Measurements from ENCODE around the gene GRIN3B. TPM values are rescaled to one million over a fixed set of nuclear protein-coding genes. Genes with fewer than 3 reads are reported as not detected.

GRIN3B gene
- total RNA-seq, 1 donor from 2014 or later: 0.95 TPM

GRCh38 chr19:1046117-1046626 lies 46.0 kb downstream of the GRIN3B start:
- Mint-ChIP-seq H3K9me3 (ENCODE audit: unreplicated experiment) (no peaks in the 10 kb centered on the region), H3K27me3 (ENCODE audit: unreplicated experiment) (peaks cover 10% of the 10 kb centered on the region), H3K4me3 (ENCODE audit: unreplicated experiment) (no peak overlapping the region), H3K4me1 (ENCODE audit: unreplicated experiment) (no peaks in the 10 kb centered on the region), H3K27ac (ENCODE audit: unreplicated experiment) (no peak overlapping the region), H3K36me3 (ENCODE audit: low read depth, unreplicated experiment) (no peaks in the 10 kb centered on the region)
- DNase-seq (ENCODE audit: low spot score): no peak
- TF ChIP-seq CTCF (IDR thresholded peaks at IDR 0.05; ENCODE audit: unreplicated experiment): no peak

GRCh38 chr19:1046836-1047695 lies 46.8 kb downstream of the GRIN3B start:
- TF ChIP-seq CTCF (IDR thresholded peaks at IDR 0.05; ENCODE audit: unreplicated experiment): no peak
- Mint-ChIP-seq H3K36me3 (ENCODE audit: low read depth, unreplicated experiment) (peaks cover 3% of the 10 kb centered on the region), H3K4me3 (ENCODE audit: unreplicated experiment) (no peak overlapping the region), H3K9me3 (ENCODE audit: unreplicated experiment) (no peaks in the 10 kb centered on the region), H3K4me1 (ENCODE audit: unreplicated experiment) (no peaks in the 10 kb centered on the region), H3K27ac (ENCODE audit: unreplicated experiment) (no peak overlapping the region), H3K27me3 (ENCODE audit: unreplicated experiment) (peaks cover 15% of the 10 kb centered on the region)
- no peak for DNase-seq (ENCODE audit: low spot score)

GRCh38 chr19:1047696-1048147 lies 47.5 kb downstream of the GRIN3B start:
- TF ChIP-seq CTCF (IDR thresholded peaks at IDR 0.05; ENCODE audit: unreplicated experiment): no peak
- H3K4me1 Mint-ChIP-seq (ENCODE audit: unreplicated experiment): no peaks in the 10 kb centered on the region
- DNase-seq (ENCODE audit: low spot score): no peak
- peaks cover 13% of the 10 kb centered on the region for H3K27me3 Mint-ChIP-seq (ENCODE audit: unreplicated experiment)
- H3K4me3 Mint-ChIP-seq (ENCODE audit: unreplicated experiment): no peak overlapping the region
- no peaks in the 10 kb centered on the region for H3K9me3 Mint-ChIP-seq (ENCODE audit: unreplicated experiment)
- no peak overlapping the region for H3K27ac Mint-ChIP-seq (ENCODE audit: unreplicated experiment)
- H3K36me3 Mint-ChIP-seq (ENCODE audit: low read depth, unreplicated experiment): peaks cover 5% of the 10 kb centered on the region

GRCh38 chr19:1049106-1049505 lies 48.9 kb downstream of the GRIN3B start:
- no peak for TF ChIP-seq CTCF (IDR thresholded peaks at IDR 0.05; ENCODE audit: unreplicated experiment)
- Mint-ChIP-seq H3K27me3 (ENCODE audit: unreplicated experiment) (peaks cover 19% of the 10 kb centered on the region), H3K36me3 (ENCODE audit: low read depth, unreplicated experiment) (peaks cover 7% of the 10 kb centered on the region), H3K27ac (ENCODE audit: unreplicated experiment) (no peak overlapping the region), H3K9me3 (ENCODE audit: unreplicated experiment) (no peaks in the 10 kb centered on the region), H3K4me3 (ENCODE audit: unreplicated experiment) (no peak overlapping the region), H3K4me1 (ENCODE audit: unreplicated experiment) (no peaks in the 10 kb centered on the region)
- no peak for DNase-seq (ENCODE audit: low spot score)

GRCh38 chr19:1049800-1050199 lies 49.6 kb downstream of the GRIN3B start:
- H3K9me3 Mint-ChIP-seq (ENCODE audit: unreplicated experiment): no peaks in the 10 kb centered on the region
- H3K4me1 Mint-ChIP-seq (ENCODE audit: unreplicated experiment): no peaks in the 10 kb centered on the region
- H3K27ac Mint-ChIP-seq (ENCODE audit: unreplicated experiment): no peak overlapping the region
- TF ChIP-seq CTCF (IDR thresholded peaks at IDR 0.05; ENCODE audit: unreplicated experiment): no peak
- H3K36me3 Mint-ChIP-seq (ENCODE audit: low read depth, unreplicated experiment): peaks cover 7% of the 10 kb centered on the region
- H3K27me3 Mint-ChIP-seq (ENCODE audit: unreplicated experiment): peaks cover 17% of the 10 kb centered on the region
- no peak for DNase-seq (ENCODE audit: low spot score)
- H3K4me3 Mint-ChIP-seq (ENCODE audit: unreplicated experiment): no peak overlapping the region

Measured in endothelial cell (in vitro differentiated cells).